ENCODE data around the gene KRT84. TPM values are rescaled to one million over a fixed set of nuclear protein-coding genes. Genes with fewer than 3 reads are reported as not detected.

The KRT84 gene
- total RNA-seq, 1 donor = not detected

GRCh38 chr12:52392465-52393007 is 7.1 kb upstream of the KRT84 start:
- DNase-seq (ENCODE audit: insufficient read length, low spot score, missing footprints) = no peak
- Histone ChIP-seq H2AFZ (ENCODE audit: low read length) (no peak overlapping the region), H3K27ac (ENCODE audit: low read depth, low read length) (no peak overlapping the region), H3K9me3 (ENCODE audit: low read depth, low read length) (no peaks in the 10 kb centered on the region), H4K20me1 (ENCODE audit: insufficient read depth, low read length) (no peaks in the 10 kb centered on the region), H3K27me3 (ENCODE audit: insufficient read depth, low read length) (peaks cover 53% of the 10 kb centered on the region), H3K4me2 (ENCODE audit: insufficient read depth, low read length) (no peak overlapping the region), H3K4me3 (ENCODE audit: insufficient read depth, low read length) (no peak overlapping the region), H3K4me1 (ENCODE audit: insufficient read depth, low read length) (peaks cover 7% of the 10 kb centered on the region), H3K36me3 (ENCODE audit: insufficient read depth, low read length) (no peaks in the 10 kb centered on the region), H3K79me2 (ENCODE audit: insufficient read depth, low read length) (no peaks in the 10 kb centered on the region)
- TF ChIP-seq, protein P1, sequence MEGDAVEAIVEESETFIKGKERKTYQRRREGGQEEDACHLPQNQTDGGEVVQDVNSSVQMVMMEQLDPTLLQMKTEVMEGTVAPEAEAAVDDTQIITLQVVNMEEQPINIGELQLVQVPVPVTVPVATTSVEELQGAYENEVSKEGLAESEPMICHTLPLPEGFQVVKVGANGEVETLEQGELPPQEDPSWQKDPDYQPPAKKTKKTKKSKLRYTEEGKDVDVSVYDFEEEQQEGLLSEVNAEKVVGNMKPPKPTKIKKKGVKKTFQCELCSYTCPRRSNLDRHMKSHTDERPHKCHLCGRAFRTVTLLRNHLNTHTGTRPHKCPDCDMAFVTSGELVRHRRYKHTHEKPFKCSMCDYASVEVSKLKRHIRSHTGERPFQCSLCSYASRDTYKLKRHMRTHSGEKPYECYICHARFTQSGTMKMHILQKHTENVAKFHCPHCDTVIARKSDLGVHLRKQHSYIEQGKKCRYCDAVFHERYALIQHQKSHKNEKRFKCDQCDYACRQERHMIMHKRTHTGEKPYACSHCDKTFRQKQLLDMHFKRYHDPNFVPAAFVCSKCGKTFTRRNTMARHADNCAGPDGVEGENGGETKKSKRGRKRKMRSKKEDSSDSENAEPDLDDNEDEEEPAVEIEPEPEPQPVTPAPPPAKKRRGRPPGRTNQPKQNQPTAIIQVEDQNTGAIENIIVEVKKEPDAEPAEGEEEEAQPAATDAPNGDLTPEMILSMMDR (IDR thresholded peaks at IDR 0.05; ENCODE audit: extremely low read depth, low read depth, low read length) = no peak

DNA sequence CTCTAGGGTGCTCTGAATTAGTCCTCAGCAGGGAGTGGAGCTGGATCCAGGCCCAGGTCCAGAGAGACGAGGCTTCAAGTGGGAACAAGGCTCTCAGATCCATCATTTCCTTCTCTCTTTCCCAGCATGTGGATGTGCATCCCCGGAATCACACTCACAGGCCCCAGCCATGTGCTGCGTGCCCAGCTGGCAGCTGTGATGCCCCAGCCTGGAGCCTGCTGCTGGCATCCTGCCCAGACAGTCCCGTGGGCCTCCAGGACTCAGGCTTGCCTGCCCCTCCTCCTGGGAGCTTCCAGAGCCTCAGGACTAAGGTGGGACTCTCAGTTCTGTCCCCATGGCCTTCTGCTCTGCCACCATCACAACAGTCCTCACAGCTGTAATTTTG is 6.2 kb upstream of the KRT84 start:
- H3K27ac ChIP-seq (ENCODE audit: low read depth, low read length) = no peak overlapping the region
- H2AFZ ChIP-seq (ENCODE audit: low read length) = no peak overlapping the region

GRCh38 chr12:52390739-52391617 is 5.5 kb upstream of the KRT84 start:
- no peaks in the 10 kb centered on the region for H3K36me3 ChIP-seq (ENCODE audit: insufficient read depth, low read length)
- peak; percentile 87 for DNase-seq (ENCODE audit: insufficient read length, low spot score, missing footprints)

More for the DNA sequence above, 6.2 kb upstream of the KRT84 start:
- no peak overlapping the region for H3K4me2 ChIP-seq (ENCODE audit: insufficient read depth, low read length)
- no peak overlapping the region for H3K4me3 ChIP-seq (ENCODE audit: insufficient read depth, low read length)
- peaks cover 53% of the 10 kb centered on the region for H3K27me3 ChIP-seq (ENCODE audit: insufficient read depth, low read length)
- H3K9me3 ChIP-seq (ENCODE audit: low read depth, low read length) = no peaks in the 10 kb centered on the region
- no peaks in the 10 kb centered on the region for H3K36me3 ChIP-seq (ENCODE audit: insufficient read depth, low read length)
- H3K4me1 ChIP-seq (ENCODE audit: insufficient read depth, low read length) = peaks cover 7% of the 10 kb centered on the region
- TF ChIP-seq, protein P1 (IDR thresholded peaks at IDR 0.05; ENCODE audit: extremely low read depth, low read depth, low read length) = no peak
- peak; percentile 68 for DNase-seq (ENCODE audit: insufficient read length, low spot score, missing footprints)
- H4K20me1 ChIP-seq (ENCODE audit: insufficient read depth, low read length) = no peaks in the 10 kb centered on the region
- no peaks in the 10 kb centered on the region for H3K79me2 ChIP-seq (ENCODE audit: insufficient read depth, low read length)

More at GRCh38 chr12:52390739-52391617, 5.5 kb upstream of the KRT84 start:
- no peaks in the 10 kb centered on the region for H3K9me3 ChIP-seq (ENCODE audit: low read depth, low read length)
- TF ChIP-seq, protein P1 (IDR thresholded peaks at IDR 0.05; ENCODE audit: extremely low read depth, low read depth, low read length) = peak; percentile 79
- no peak overlapping the region for H3K4me2 ChIP-seq (ENCODE audit: insufficient read depth, low read length)
- H3K27ac ChIP-seq (ENCODE audit: low read depth, low read length) = no peak overlapping the region
- peaks cover 51% of the 10 kb centered on the region for H3K27me3 ChIP-seq (ENCODE audit: insufficient read depth, low read length)
- no peak overlapping the region for H3K4me3 ChIP-seq (ENCODE audit: insufficient read depth, low read length)
- H4K20me1 ChIP-seq (ENCODE audit: insufficient read depth, low read length) = no peaks in the 10 kb centered on the region
- peaks cover 7% of the 10 kb centered on the region for H3K4me1 ChIP-seq (ENCODE audit: insufficient read depth, low read length)
- H3K79me2 ChIP-seq (ENCODE audit: insufficient read depth, low read length) = no peaks in the 10 kb centered on the region
- no peak overlapping the region for H2AFZ ChIP-seq (ENCODE audit: low read length)
